Endothelial cell of umbilical vein (primary cell): ENCODE results near the gene KITLG. TPM values are rescaled to one million over a fixed set of nuclear protein-coding genes. Genes with fewer than 3 reads are reported as not detected.

ENCODE experiments used
- BruUV-seq: library from RNA; stranded (reverse); fragments of 400-500 nt; replicated peaks from 2 replicates; lab custom pipeline; 2021; lab: Mats Ljungman, UMichigan
- CTCF ChIA-PET: fragments of 300-600, 350-600 bp; sonication (Branson Sonifier 250); formaldehyde crosslinking; loops from one replicate; lab custom pipeline; 2021; ENCODE audit warnings: antibody characterized with exemption, inconsistent platforms; lab: Charles Lee
- POLR2A ChIA-PET: fragments of 300-600, 350-600 bp; sonication (Branson Sonifier 250); formaldehyde crosslinking; loops from one replicate; lab custom pipeline; 2021; ENCODE audit warnings: antibody characterized with exemption, inconsistent platforms; lab: Charles Lee
- DNase-seq: peaks from one replicate; pipeline ENCODE4 v3.0.0-alpha.2; 2011; ENCODE audit warnings: low read depth, low spot score
- FAIRE-seq: peaks from 2 replicates; lab custom pipeline; 2011; peaks lifted over from hg19 to GRCh38; lab: Jason Lieb, UNC
- H2AFZ ChIP-seq: 2 replicates; pipeline ENCODE4 v1.6.0; 2012; ENCODE audit warnings: low read depth, low read length, control low read depth, inconsistent platforms
- H3K27ac ChIP-seq: 2 replicates; pipeline ENCODE4 v1.5.1; 2011; ENCODE audit warnings: low read depth, mild to moderate bottlenecking, control low read depth, low read length, moderate library complexity; ENCODE audit not compliant: insufficient read depth
- H3K27me3 ChIP-seq, 2 experiments: 2 replicates each; pipeline versions ENCODE4 v1.6.0 to v1.6.1; 2011; ENCODE audit warnings: low read length in 2 of 2, mixed read lengths in 1 of 2; ENCODE audit not compliant: control insufficient read depth in 2 of 2, insufficient read depth in 2 of 2
- H3K36me3 ChIP-seq, 2 experiments: 2 replicates in 1 of 2; 3 replicates in 1 of 2; pipeline ENCODE4 v1.5.1; 2011; ENCODE audit warnings: low read length in 2 of 2, mild to moderate bottlenecking in 1 of 2, moderate library complexity in 1 of 2; ENCODE audit not compliant: control insufficient read depth in 2 of 2, insufficient read depth in 2 of 2; ENCODE audit errors: extremely low read depth in 1 of 2
- H3K4me1 ChIP-seq: 3 replicates; pipeline ENCODE4 v1.5.1; 2011; ENCODE audit warnings: mild to moderate bottlenecking, low read length; ENCODE audit not compliant: control insufficient read depth, insufficient read depth; ENCODE audit errors: extremely low read depth
- H3K4me2 ChIP-seq: 2 replicates; pipeline ENCODE4 v1.6.1; 2011; ENCODE audit warnings: low read length, control low read depth, mixed read lengths; ENCODE audit not compliant: insufficient read depth
- H3K4me3 ChIP-seq, 3 experiments: fragments of 200-600 bp in 1 of 3; sonication (generic), shearing (Covaris generic) in 1 of 3; replicated peaks in 1 of 3; 2 replicates each; pipeline ENCODE4 v1.5.1; 2011 to 2016; ENCODE audit warnings: control low read depth in 3 of 3, low read length in 3 of 3, mild to moderate bottlenecking in 2 of 3, inconsistent platforms in 1 of 3, low read depth in 1 of 3, moderate library complexity in 1 of 3; ENCODE audit not compliant: insufficient read depth in 1 of 3
- H3K79me2 ChIP-seq: 2 replicates; pipeline ENCODE4 v1.6.0; 2012; ENCODE audit warnings: low read length, inconsistent platforms; ENCODE audit not compliant: control insufficient read depth, insufficient read depth
- H3K9ac ChIP-seq: replicated peaks from 2 replicates; pipeline ENCODE3; 2011; ENCODE audit warnings: low read length, control low read depth; ENCODE audit not compliant: insufficient read depth; ENCODE audit errors: extremely low read depth
- H3K9me1 ChIP-seq: replicated peaks from 3 replicates; pipeline ENCODE4 v1.6.0; 2011; ENCODE audit warnings: mild to moderate bottlenecking, low read length; ENCODE audit not compliant: control insufficient read depth, insufficient read depth; ENCODE audit errors: extremely low read depth
- H3K9me3 ChIP-seq: replicated peaks from 2 replicates; pipeline ENCODE4 v1.5.1; 2012; ENCODE audit warnings: low read length, inconsistent platforms; ENCODE audit not compliant: control insufficient read depth, insufficient read depth
- H4K20me1 ChIP-seq: replicated peaks from 2 replicates; pipeline ENCODE3; 2011; ENCODE audit warnings: mild to moderate bottlenecking, low read length; ENCODE audit not compliant: control insufficient read depth, insufficient read depth; ENCODE audit errors: extremely low read depth
- CTCF ChIP-seq, 2 donors: IDR thresholded peaks; 1 replicate in 1 of 2; 2 replicates in 1 of 2; pipeline ENCODE4 v1.5.1; 2011; ENCODE audit warnings: low read length in 2 of 2, mild to moderate bottlenecking in 2 of 2, moderate library complexity in 2 of 2, control low read depth in 1 of 2, inconsistent platforms in 1 of 2, low read depth in 1 of 2; ENCODE audit not compliant: insufficient read depth in 1 of 2; ENCODE audit errors: extremely low read depth in 1 of 2
- EZH2 ChIP-seq: IDR thresholded peaks from 2 replicates; pipeline ENCODE4 v1.6.1; 2012; ENCODE audit warnings: borderline replicate concordance, low read depth, mild to moderate bottlenecking, moderate library complexity, low read length, inconsistent platforms; ENCODE audit not compliant: severe bottlenecking
- FOS ChIP-seq: IDR thresholded peaks from 2 replicates; pipeline ENCODE4 v1.6.1; 2011; ENCODE audit warnings: mild to moderate bottlenecking, low read length, moderate library complexity, borderline replicate concordance; ENCODE audit not compliant: insufficient read depth
- GATA2 ChIP-seq: IDR thresholded peaks from 2 replicates; pipeline ENCODE4 v1.7.0; 2011; ENCODE audit warnings: low read depth, mild to moderate bottlenecking, moderate library complexity, mixed read lengths, low read length; ENCODE audit not compliant: insufficient read length, insufficient read depth
- JUN ChIP-seq: IDR thresholded peaks from 2 replicates; pipeline ENCODE4 v1.6.1; 2011; ENCODE audit warnings: borderline replicate concordance, low read depth; ENCODE audit not compliant: insufficient read length, insufficient read depth
- MAX ChIP-seq: IDR thresholded peaks from 2 replicates; pipeline ENCODE4 v1.6.1; 2011; ENCODE audit not compliant: insufficient read depth, insufficient read length
- MYC ChIP-seq: IDR thresholded peaks from one replicate; pipeline ENCODE4 v1.6.1; 2011; ENCODE audit warnings: mild to moderate bottlenecking, low read depth, low read length
- POLR2A ChIP-seq: IDR thresholded peaks from 2 replicates; pipeline ENCODE4 v1.6.1; 2012; ENCODE audit warnings: low read depth, mild to moderate bottlenecking, control low read depth, low read length
- POLR2AphosphoS5 ChIP-seq: IDR thresholded peaks from 2 replicates; pipeline ENCODE4 v1.6.1; 2012; ENCODE audit warnings: low read depth, mild to moderate bottlenecking, control low read depth, low read length, moderate library complexity; ENCODE audit not compliant: insufficient read depth
- dilution Hi-C: fragments of 300-500 bp; cut with MboI; formaldehyde crosslinking; loops from one replicate; pipeline ENCODE4 v1.15.0; 2019; ENCODE audit warnings: low sequenced_read_pairs; ENCODE audit not compliant: extremely low pct_ligation_motif_present
- intact Hi-C: fragments of 100-400 bp; cut with micrococcal nuclease; formaldehyde crosslinking; loops from one replicate; pipeline ENCODE4 v1.10.0; 2022
- polyA plus RNA-seq, 4 experiments: library from polyadenylated mRNA; depleted of rRNA in 3 of 4; stranded (reverse) in 3 of 4; unstranded in 1 of 4; fragments of >200 nt; gene quantifications; 2 replicates each; pipeline versions ENCODE4 v1.2.1 to v1.2.3, GENCODE V29; 2011 to 2012; ENCODE audit warnings: missing spikeins in 1 of 4
- total RNA-seq: library from RNA; stranded (reverse); gene quantifications from 2 replicates; pipeline ENCODE4 v1.2.3, GENCODE V29; 2021

KITLG gene
- total and polyA plus RNA-seq, 2 donors (not counting 3 experiments of a cell fraction or from before 2014, with no cell fraction given): 3.8 to 32.5 TPM

- CTCF ChIA-PET: interaction anchor here (1.0 kb wide), 1 partner anchor 398 kb away, joined by 4 read pairs; no protein-coding TSS in a partner anchor
- POLR2A ChIA-PET: no interaction called here
- no peak for FAIRE-seq
Measured at GRCh38 chr12:88595697-88596096, 15.4 kb upstream of the KITLG start.

More at GRCh38 chr12:88595697-88596096, 15.4 kb upstream of the KITLG start:
- no peaks in the 10 kb centered on the region for H3K9me1 ChIP-seq
- H3K9me3 ChIP-seq: no peaks in the 10 kb centered on the region
- no peaks in the 10 kb centered on the region for H4K20me1 ChIP-seq
- no TSS peak for BruUV-seq
- H3K4me1 ChIP-seq: no peaks in the 10 kb centered on the region
- intact Hi-C loops (no loop called here), dilution Hi-C loops (no loop called here)
- H3K36me3 ChIP-seq: no peaks in the 10 kb centered on the region
- no peak for DNase-seq
- H3K4me3 ChIP-seq: no peak overlapping the region
- H2AFZ ChIP-seq: no peak overlapping the region
- TF ChIP-seq POLR2A (no peak), EZH2 (no peak), JUN (no peak), MAX (no peak), MYC (no peak), CTCF (IDR thresholded peaks at IDR 0.05; ENCODE audit: extremely low read depth in 1 of 2, insufficient read depth in 1 of 2, low read depth in 1 of 2, low read length in 2 of 2) (no peak), FOS (no peak), POLR2AphosphoS5 (no peak), GATA2 (no peak)
- H3K27ac ChIP-seq: no peak overlapping the region
- H3K9ac ChIP-seq: no peak overlapping the region
- H3K79me2 ChIP-seq: no peaks in the 10 kb centered on the region
- no peaks in the 10 kb centered on the region for H3K27me3 ChIP-seq
- H3K4me2 ChIP-seq: no peak overlapping the region
